ENCODE results near the gene DNAJC15. TPM values are rescaled to one million over a fixed set of nuclear protein-coding genes. Genes with fewer than 3 reads are reported as not detected.

DNAJC15 gene
- 38.5 to 43.2 TPM (median 39.6 TPM) in 3 replicates for polyA plus RNA-seq
- 64.8 TPM for polyA plus RNA-seq (2011; ENCODE audit: low read depth)
- 22.0 and 31.9 TPM in 2 replicates for polyA plus RNA-seq (2011; cell fraction: cytosol; rRNA removed)
- polyA plus RNA-seq (2011; cell fraction: nucleus; rRNA removed) = 13.3 and 14.5 TPM in 2 replicates
- 16.7 and 33.0 TPM in 2 replicates for polyA plus RNA-seq (2012; ENCODE audit: low replicate concordance)
- polyA minus RNA-seq = 19.0 to 25.1 TPM (median 21.8 TPM) in 3 replicates
- polyA minus RNA-seq (2011; cell fraction: cytosol; rRNA and poly(A)+ RNA removed) = 28.0 TPM
- 5.3 and 8.4 TPM in 2 replicates for polyA minus RNA-seq (2011; cell fraction: nucleus; rRNA and poly(A)+ RNA removed)

DNA sequence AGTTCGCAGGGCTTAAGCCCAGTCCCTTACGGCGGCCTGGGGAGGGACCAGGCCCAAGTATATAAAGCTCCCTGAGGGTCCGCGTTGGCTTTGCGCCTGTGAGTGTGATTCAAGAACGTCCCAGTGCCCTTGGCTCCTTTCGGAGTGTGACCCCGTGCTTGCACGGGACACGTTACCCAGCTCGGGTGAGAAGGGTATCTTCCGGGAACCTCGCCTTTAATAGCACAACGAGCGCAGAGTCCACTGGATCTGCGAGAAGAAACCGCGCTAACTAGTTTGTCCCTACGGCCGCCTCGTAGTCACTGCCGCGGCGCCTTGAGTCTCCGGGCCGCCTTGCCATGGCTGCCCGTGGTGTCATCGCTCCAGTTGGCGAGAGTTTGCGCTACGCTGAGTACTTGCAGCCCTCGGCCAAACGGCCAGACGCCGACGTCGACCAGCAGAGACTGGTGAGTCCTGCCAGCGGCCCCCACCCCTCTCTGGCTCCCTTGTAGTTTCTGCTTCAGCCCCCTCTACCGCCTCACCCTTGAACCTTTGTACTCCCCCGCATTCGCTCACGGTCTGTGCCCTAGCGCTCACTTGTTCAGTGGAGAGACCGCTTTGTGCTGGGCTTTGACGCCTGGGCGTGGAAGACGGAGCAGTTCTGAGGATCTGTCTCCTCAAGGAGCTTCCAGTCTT is at the start of gene DNAJC15:
Gene DNAJC15, plus strand, starts transcription at position 298 of the 675 bp plus-strand sequence. Its CDS starts 41 bp downstream, at position 339.
- DNase-seq (ENCODE audit: low read depth, low spot score) (no peak), FAIRE-seq (peak; percentile 39)
- Histone ChIP-seq H3K79me2 (ENCODE audit: control insufficient read depth, insufficient read depth, low read length) (peaks cover 37% of the 10 kb centered on the region), H3K9me3 (ENCODE audit: control insufficient read depth, low read depth, low read length) (no peaks in the 10 kb centered on the region), H3K9ac (ENCODE audit: control insufficient read depth, extremely low read depth, insufficient read depth, low read length) (peak within 1 kb of the TSS; percentile 89), H3K9me1 (ENCODE audit: control insufficient read depth, extremely low read depth, insufficient read depth, low read length) (no peaks in the 10 kb centered on the region), H3K4me2 (ENCODE audit: control insufficient read depth, extremely low read depth, insufficient read depth, low read depth, low read length) (peak within 1 kb of the TSS; percentile 99), H3K27me3 (ENCODE audit: control insufficient read depth, extremely low read depth, insufficient read depth, low read length) (no peaks in the 10 kb centered on the region), H3K4me3 (ENCODE audit: control insufficient read depth in 2 of 3, extremely low read depth in 1 of 3, insufficient read depth in 2 of 3, low read depth in 1 of 3, low read length in 3 of 3) (peak within 1 kb of the TSS; percentile 59 to 82 (median 74)), H3K4me1 (ENCODE audit: control insufficient read depth, extremely low read depth, insufficient read depth, low read length) (peaks cover 11% of the 10 kb centered on the region), H4K20me1 (ENCODE audit: control insufficient read depth, extremely low read depth, insufficient read depth, low read length) (no peaks in the 10 kb centered on the region), H3K36me3 (ENCODE audit: control insufficient read depth in 2 of 2, extremely low read depth in 1 of 2, insufficient read depth in 2 of 2, low read length in 2 of 2) (peaks cover 0 to under 1% of the 10 kb centered on the region in 2 experiments), H2AFZ (ENCODE audit: control insufficient read depth, low read length) (peak within 1 kb of the TSS; percentile 98), H3K27ac (ENCODE audit: control insufficient read depth, insufficient read depth, low read length) (peak within 1 kb of the TSS; percentile 90)
- dilution Hi-C loops (cut with MboI; ENCODE audit: extremely low pct_ligation_motif_present, low sequenced_read_pairs) = no loop called here
- TF ChIP-seq EZH2 (IDR thresholded peaks at IDR 0.05; ENCODE audit: low read length) = no peak
- TF ChIP-seq CTCF (optimal IDR thresholded peaks at IDR 0.05 in 1 of 3, IDR thresholded peaks at IDR 0.05 in 1 of 3, conservative IDR thresholded peaks at IDR 0.05 in 1 of 3; ENCODE audit: extremely low read depth in 1 of 3, insufficient read depth in 2 of 3, low read length in 3 of 3) = no peak

DNA sequence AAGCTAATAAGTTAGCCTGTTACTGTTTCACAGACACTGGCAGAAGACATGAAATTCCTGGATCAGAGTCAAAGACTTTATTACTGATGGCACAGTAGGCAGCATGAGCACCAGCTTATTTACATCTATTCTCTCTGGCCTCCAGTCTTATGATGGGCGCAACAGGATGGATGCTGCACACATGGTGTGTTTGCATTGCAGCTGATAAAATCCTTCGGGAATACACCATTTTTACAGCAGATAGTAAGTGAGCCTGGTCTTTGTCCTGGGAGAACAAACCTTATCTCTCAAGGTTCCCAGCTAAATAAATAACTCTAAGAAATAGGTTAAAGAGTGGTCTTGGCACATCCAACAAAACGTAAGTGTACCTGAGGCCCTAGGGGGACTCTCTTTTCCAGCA is 47.3 kb upstream of the DNAJC15 start:
- Histone ChIP-seq H3K4me1 (ENCODE audit: control insufficient read depth, extremely low read depth, insufficient read depth, low read length) (peaks cover 1% of the 10 kb centered on the region), H3K36me3 (ENCODE audit: control insufficient read depth in 2 of 2, extremely low read depth in 1 of 2, insufficient read depth in 2 of 2, low read length in 2 of 2) (no peaks in the 10 kb centered on the region), H3K79me2 (ENCODE audit: control insufficient read depth, insufficient read depth, low read length) (no peaks in the 10 kb centered on the region), H3K27ac (ENCODE audit: control insufficient read depth, insufficient read depth, low read length) (no peak overlapping the region), H3K9me1 (ENCODE audit: control insufficient read depth, extremely low read depth, insufficient read depth, low read length) (no peaks in the 10 kb centered on the region), H2AFZ (ENCODE audit: control insufficient read depth, low read length) (no peak overlapping the region), H3K9me3 (ENCODE audit: control insufficient read depth, low read depth, low read length) (no peaks in the 10 kb centered on the region), H3K9ac (ENCODE audit: control insufficient read depth, extremely low read depth, insufficient read depth, low read length) (no peak overlapping the region), H3K4me3 (ENCODE audit: control insufficient read depth in 2 of 3, extremely low read depth in 1 of 3, insufficient read depth in 2 of 3, low read depth in 1 of 3, low read length in 3 of 3) (no peak overlapping the region), H3K27me3 (ENCODE audit: control insufficient read depth, extremely low read depth, insufficient read depth, low read length) (no peaks in the 10 kb centered on the region), H3K4me2 (ENCODE audit: control insufficient read depth, extremely low read depth, insufficient read depth, low read depth, low read length) (no peak overlapping the region), H4K20me1 (ENCODE audit: control insufficient read depth, extremely low read depth, insufficient read depth, low read length) (no peaks in the 10 kb centered on the region)
- FAIRE-seq (no peak), DNase-seq (ENCODE audit: low read depth, low spot score) (no peak)
- no peak for TF ChIP-seq EZH2 (IDR thresholded peaks at IDR 0.05; ENCODE audit: low read length)
- TF ChIP-seq CTCF (optimal IDR thresholded peaks at IDR 0.05 in 1 of 3, IDR thresholded peaks at IDR 0.05 in 1 of 3, conservative IDR thresholded peaks at IDR 0.05 in 1 of 3; ENCODE audit: extremely low read depth in 1 of 3, insufficient read depth in 2 of 3, low read length in 3 of 3) = no peak
- dilution Hi-C loops (cut with MboI; ENCODE audit: extremely low pct_ligation_motif_present, low sequenced_read_pairs) = no loop called here

All from keratinocyte (primary cell).